Medulla oblongata (tissue), 1 donor: ENCODE measurements around the gene TM7SF2.
A peak's percentile ranks its signal among the peaks of the same experiment; 100 is the strongest.
"Not testable (repeated sequence)": the region's sequence is repeated elsewhere in the genome, so short reads cannot be mapped to it uniquely, and the experiment has no call there.

Experiments used
- DNase-seq: peaks from one replicate; pipeline ENCODE4 v3.0.0-alpha.2; 2015; ENCODE audit errors: extremely low spot score

TM7SF2 gene

DNA sequence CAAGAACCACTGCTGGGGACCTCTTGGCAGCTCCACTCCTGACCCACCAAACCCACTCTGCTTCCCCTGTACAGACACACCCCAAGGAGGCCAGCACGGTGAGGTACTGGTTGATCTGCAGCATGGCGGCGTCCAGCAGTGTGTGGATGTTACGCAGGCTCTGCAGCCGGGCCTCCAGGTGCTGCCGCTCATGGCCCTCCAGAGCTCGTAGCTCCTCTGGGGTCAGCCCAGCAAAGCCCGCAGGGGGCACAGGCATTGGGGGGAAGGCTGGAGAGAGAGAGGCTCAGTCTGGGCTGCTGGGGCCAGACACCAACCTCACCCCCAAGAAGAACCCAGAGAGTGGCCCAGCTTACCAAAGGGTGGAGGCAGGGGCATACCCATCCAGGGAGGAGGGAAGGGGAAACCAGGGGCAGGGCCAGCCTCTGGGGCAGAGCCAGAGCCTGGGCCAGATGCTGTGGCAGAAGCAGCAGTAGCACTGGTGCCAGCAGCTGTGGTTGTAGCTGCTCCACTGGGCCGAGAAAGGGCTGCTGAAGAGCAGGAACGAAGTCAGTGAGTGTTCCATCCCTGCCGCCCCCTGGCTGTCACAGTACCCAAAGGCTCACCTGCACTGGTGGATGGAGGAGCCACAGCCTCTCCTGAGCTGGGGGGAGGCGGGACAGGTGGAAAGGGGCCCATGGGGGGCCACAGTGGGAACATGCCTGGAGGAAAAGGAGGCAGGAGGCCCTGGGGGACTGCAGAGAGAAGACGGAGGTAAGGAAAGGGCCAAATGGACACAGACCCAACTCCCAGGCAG lies 18.2 kb downstream of the TM7SF2 start:
- DNase-seq = no peak

DNA sequence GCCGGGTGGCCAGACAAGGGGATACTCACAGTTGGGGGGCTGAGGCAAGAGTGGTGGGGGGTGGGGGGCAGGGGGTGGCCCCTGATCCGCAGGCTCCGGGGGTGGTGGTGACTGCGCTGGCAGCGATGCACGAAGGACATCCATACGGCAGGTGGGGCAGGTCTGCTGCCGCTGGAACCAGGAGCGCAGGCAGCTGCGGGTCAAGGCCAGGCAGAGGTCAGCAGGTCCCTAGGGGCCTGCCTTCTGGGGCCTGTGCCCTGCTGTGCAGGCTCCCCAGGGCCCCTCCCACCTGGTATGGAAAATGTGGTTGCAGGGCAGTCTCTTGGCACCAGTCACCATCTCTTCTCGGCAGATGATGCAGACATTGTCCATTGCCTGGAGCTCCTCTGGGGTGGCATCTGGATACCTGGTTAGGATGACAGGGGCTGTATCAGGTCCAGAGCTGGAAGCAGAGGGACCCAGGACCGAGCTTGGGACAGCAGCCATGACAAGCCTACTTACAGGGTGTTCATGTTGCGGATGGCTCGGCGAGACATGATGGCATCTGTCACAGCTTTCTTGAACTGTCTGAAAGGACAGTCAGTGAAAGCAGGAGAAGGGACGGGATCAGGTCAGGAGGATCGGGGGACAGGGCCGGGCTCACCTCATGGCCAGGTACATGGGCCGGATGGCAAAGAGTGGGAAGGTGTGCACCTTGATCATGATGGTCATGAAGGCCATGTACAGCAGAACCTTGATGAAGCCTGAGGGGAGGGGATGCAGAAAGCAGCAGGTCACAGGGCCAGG lies 19.2 kb downstream of the TM7SF2 start:
- DNase-seq = no peak

DNA sequence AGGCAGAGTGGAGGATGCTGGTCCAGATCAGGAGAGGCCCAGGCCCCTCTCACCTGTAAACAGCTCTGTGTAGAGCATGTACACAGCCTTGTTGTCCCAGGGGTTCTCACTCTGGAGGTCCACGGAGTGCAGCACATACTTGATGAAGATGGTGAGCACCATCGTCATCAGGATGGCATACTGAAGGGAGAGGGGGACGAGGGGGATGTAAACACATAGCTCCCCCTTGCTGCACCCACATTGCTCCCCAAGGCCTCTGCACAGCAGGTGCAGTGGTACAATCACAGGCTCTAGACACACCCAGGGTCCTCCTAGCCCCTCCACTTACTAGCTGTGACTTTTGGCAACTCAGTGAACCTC lies 19.7 kb downstream of the TM7SF2 start:
- DNase-seq = no peak

DNA sequence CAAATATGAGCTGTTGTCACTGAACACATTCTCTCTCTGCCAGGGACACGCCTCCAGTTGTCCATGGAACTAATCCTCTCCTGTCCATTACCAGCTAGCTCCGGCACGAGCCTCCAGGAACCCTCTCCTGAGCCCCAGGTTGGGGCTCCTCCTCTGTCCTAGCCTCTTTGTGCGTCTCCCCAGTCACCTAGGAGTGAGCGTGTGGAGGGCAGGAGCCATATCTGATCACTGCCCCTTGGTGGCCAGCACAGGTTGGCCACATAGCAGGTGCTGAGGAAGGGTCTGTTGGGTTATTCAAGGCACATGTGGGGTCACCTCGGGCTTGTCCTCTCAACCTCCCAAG lies 20.2 kb downstream of the TM7SF2 start:
- DNase-seq = no peak

DNA sequence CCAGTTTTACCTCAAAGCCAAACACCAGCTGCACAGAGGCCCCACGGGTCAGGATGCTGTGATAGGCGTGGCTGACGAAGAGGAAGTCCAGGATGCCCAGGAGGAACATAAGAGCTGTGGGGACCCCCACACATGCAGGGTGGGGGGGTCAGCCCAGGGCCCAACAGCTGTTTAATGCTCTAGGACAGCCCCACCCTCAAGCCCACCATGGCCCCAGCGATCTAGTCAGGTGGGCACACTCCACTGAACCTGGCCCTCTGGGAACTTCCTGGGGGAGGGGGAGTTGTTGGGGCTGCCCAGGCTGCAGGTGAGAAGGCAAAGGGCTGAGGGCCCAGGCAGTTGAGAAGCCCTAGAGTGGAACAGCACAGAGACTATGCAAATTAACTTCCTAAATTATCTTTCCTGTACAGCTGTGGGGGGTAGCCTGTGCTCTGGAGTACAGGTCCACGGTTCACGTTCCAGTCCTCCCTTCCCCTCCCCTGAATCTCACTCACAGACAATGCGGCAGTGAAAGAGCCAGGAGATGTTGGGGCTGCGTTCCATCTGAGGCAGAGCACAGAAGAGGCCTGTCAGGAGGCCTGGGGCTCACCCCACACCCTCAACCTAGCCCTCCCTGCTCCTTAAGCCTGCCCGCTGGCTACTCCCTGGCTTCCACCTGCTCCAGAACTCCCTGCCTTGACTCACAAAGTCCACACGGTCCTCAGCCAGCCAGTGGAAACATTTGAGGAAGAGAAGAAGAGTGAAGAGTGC lies 20.7 kb downstream of the TM7SF2 start:
- DNase-seq = no peak

DNA sequence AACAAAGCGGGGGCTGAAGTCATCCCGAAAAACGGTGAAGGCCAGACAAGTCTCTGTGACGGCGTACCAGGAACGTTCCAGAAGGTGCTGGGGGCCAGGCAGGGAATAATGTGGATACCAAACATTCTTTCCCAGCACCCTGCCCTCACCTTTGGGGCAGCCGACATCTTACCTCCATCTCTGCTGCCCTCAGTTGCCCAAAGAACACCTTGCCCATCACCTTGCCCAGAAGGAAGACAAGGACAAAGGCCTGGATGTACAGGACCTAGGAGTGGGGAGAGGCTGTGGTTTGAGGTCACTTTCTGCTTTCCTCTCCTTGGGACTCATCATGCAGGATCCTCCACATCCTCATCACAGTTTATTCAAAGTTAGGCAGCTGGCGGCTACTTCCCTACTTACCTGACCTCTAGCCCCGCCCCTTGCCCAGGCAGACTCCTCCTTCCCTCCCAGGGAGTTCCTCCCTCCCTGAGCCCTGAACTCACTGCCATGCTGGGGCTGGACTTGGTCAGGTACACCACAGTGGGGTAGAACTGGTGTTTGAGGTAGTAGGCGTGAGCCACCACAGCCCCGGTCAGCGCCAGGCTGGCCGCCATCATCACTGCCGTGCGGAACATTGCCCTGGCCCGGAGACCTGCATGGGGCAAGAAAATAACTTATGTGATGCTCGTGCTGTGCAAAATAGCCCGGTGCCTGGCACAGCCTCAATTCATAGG lies 21.5 kb downstream of the TM7SF2 start:
- no peak for DNase-seq

DNA sequence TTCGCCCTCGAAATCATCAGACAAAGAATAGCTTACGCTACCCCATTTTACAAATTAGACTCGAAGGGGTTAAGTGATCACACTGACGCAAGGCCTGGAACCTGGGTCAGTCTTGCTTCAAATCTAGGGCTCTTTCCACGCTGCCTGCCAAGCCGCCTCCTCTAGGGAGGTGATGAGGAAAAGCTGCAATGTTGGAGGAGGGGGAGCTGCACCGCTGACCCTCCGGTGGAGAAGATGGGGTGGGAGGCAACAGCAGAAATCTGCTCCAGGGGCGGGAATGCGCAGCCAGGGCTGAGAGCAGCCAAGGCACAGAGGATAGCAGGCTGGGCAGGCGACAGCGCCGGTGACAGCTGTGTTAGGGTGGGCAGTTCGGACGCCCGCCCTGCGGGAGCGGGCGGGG lies 22.1 kb downstream of the TM7SF2 start:
- no peak for DNase-seq

DNA sequence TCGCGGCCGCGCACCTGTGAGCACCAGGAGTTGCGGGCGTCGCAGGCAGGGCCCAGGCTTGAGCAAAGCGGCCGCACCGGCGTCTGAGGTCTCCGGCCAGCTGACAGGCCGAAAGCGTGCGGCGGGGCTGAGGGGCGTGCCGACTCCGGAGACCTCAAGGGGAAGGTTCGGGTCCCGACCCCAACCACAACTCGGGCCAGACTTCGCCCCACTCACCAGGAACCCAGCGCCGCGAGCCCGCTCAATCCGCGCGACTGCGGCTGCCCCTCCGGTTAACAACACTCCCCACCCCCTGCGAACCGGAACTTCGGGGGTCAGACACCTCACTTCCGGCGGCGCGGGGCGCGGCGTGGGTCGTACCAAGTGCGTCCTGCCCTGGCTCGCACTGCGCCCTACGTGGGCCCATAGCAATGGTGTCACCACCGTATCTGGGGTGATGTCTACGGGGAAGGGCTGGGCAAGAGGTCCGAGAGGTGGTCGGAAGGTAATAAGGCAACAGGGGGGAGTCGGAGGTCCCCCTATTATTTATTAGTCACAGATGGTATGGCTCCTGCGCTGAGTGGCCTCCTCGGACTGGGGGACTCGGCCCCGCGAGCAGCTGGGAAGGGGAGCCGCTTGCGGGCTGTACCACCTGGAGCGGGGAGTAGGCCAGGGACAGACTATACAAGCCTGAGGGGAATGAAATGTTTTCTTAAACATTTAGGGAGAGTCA lies 22.7 kb downstream of the TM7SF2 start, which contains the start of gene SYVN1:
Gene SYVN1 (minus strand): TSS at position 280 of the 712 bp plus-strand sequence. CDS start 918 bp downstream, outside the sequence.
- DNase-seq = peak; percentile 95

DNA sequence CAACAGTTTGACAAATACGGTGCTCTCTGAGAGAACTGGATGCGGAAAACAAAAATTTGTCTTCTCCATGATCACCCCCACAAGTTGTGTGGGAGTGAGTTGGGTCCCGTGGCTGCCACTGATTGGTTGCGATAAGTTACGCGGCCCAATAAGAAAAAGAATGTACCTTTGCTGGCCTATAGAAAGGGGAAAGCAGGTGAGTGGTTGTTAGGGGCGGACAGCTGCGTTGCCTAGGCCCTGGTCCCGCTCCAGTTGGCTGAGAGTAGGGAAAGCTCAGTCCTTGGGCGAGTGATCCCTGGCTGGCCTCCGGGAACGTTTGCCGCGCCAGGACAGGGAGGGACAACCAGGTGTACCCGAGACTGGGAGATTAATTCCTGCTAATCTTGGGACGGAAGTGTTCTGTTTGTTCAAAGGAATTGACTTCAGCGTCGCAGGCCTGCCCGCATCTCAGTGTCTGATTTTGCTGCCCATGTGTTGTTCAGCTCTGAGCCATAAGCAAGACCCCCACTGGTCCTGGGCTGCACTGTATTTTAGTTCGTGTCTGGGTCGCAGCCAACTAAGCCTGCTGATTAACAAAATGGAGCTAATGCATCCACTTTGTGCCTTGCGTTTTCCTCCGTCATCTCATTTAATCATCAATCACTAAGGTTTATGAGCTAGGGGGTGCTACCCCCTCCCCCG lies 23.4 kb downstream of the TM7SF2 start:
- peak; percentile 94 for DNase-seq

DNA sequence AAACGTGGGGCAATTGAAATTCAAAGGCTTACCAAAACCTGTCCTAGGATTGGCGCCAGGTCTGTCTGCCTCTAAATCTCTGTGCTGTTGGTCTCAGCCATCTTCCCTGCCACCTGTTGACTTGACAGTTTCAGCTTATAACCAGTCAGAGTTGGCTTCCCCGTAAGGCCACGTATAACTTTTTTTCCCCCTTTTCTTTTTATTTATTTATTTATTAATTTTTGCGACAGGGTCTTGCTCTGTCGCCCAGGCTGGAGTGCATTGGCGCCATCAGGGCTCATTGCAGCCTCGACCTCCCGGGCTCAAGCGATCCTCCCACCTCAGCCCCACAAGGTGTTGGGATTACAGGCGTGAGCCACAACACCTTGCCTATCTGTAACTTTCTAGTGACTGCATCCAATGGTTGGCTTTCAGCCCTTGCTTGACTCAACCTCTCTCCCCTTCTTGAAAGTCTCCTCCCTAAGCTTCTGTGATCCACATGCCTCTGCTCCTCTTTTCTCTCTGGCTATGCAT lies 24.0 kb downstream of the TM7SF2 start:
- DNase-seq = no peak

DNA sequence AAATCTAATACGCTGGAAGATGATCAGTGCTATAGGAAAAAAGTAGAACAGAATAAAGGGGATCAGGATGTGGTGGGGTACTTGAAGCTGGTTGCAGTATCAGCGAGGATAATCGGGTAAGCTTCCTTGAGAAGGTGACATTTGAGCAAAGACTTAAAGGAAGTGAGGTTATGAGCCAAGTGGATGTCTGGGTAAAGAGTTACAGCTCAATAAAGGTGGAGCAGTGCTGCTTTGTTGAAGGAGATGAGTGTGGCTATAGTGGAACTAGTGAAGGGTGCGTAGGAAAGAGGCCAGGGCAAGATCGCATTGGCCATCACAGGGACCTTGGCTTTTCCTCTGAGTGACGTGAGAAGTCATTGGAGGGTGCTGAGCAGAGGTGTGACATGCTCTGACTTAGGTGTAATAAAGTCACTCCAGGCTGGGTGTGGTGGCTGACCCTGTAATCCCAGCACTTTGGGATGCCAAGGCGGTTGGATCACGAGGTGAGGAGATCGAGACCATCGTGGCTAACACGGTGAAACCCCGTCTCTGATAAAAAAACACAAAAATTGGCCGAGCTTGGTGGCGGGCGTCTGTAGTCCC lies 24.9 kb downstream of the TM7SF2 start:
- no peak for DNase-seq

DNA sequence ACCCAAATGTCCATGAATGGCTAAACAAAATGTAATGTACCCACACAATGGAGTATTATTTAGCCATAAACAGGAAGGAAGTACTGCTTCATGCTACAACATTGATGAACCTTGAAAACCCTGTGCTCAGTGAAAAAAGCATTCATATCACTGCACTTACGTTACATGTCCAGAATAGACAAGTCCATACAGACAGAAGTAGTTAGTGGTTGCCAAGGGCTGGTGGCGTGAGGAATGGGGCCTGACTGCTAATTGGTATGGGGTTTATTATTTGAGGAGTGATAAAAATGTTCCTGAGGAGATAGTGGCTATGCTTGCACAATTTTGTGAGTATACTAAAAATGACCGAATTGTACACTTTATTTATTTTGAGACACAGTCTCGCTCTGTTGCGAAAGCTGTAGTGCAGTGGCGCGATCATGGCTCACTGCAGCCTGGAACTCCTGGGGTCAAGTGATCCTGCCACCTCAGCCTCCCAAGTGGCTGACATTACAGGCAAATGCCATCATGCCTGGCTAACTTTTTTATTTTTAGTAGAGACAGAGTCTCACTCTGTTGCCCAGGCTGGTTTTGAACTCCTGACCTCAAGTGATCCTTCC lies 30.3 kb downstream of the TM7SF2 start:
- DNase-seq = no peak

DNA sequence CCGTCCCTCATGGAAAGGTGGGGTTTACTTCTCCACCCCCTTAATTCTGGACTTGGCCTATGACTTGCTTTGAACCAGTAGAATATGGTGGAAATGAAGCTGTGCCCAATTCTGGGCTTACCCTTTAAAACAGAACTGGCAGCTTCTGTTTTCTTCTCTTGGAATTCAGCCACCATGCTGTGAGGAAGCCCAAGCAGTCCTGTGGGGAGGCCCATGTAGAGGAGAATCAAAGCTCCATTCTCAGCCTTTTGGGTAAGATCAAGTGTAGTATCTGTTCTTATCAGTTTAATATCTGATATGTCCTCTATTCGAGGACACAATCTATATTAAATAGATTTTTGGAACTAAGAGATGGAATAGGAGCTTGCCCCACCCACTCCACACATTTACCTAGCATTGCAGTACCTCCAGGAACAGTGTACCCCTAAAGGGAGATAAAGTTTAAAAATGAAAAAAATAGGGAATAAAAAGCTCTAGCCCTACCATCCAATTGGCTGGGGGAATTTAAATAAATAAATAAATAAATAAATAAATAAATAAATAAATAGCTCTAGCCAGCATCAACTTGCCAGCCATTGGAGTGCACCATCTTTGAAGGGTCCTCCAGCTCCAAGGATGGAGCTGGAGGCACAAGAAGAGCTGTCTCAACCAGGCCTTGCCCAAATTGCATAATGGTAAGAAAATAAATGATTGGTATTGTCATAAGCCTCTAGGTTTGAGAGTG lies 35.8 kb downstream of the TM7SF2 start:
- no peak for DNase-seq

DNA sequence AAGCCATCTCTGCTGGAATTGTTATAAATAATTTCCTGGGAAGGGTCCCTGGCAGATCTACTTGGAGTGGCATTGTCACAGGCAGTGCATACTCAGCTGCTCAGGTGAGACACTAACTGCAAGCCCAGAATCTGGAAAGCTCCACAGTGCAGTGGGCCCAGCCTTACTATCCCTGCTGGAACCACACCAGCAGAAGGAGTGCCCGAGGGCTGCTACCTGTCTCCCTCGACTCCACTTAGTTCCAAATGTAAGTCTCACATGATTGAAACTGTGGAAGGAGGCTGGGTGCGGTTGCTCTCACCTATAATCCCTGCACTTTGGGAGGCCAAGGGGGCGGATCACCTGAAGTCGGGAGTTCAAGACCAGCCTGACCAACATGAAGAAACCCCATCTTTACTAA lies 37.0 kb downstream of the TM7SF2 start:
- no peak for DNase-seq

DNA sequence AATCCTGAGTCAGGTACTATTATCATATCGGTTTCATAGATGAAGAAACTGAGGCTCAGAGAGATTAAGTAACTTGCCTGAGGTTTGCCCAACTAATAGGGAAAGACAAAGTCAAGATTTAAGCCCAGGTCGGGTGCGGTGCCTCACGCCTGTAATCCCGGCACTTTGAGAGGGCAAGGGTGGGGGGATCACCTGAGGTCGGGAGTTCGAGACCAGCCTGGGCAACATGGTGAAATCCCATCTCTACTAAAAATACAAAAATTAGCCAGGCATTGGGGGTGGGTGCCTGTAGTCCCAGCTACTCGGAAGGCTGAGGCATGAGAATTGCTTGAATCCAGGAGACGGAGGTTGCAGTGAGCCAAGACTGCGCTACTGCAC lies 38.4 kb downstream of the TM7SF2 start:
- not testable (repeated sequence) for DNase-seq

DNA sequence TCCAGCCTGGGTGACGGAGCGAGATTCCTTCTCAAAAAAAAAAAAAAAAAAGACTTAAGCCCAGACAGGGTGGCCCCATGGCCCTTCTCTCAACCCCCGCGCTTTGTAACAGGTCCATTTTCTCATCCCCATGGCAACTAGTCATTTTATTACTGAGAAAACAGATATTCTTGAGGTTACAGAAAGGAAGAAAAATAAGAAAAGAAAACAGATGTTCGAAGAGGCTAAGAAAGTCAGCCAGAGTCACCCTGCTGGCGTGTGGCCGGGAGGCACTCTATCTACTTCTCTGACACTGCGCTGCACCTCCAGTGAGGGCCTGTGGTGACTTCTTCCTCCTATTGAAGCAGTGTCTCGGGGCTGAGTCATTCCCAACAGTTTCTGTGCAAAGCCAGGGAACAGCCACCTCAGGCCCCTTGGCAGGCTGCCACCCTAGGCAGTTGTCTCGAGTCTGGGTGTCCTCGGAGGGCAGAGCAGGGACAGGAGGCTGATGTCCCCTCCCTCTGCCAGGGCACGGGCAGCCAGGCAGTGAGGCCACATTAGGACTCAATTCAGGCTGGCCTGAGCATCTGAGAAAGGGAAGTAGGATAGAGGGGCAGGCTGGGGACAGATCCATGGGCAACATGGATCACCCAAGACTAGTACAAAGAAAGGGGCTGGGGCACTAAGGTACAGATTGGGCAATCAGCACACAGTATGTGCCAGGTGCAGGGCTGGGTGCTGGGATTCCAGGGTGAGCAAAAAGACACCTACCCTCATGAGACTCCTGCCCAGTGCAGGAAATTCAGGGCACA lies 39.0 kb downstream of the TM7SF2 start:
- DNase-seq = peak; percentile 91

DNA sequence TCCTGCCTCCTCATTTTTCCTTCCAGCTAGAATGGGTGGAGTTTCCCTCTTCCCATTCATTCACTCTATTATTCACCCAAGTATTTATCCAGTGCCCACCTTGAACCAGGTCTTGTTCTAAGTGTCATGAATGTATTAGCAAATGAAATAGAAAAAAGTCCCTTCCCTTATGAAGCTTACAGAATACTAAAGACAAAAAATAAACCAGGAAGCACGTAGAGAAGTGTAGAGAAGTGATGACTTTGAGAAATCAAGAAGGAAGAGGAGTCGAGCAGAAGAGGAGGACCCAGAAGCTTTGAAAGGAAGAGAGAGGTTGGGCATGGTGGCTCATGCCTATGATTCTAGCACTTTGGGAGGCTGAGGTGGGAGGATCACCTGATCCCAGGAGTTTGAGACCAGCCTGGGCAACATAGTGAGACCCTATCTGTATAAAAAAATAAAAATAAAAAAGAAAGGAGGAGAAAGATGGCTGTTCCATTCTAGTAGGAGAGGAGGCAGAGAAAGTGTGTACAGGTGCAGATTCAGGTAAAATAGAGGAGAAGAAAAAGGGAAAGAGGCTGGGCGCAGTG lies 39.7 kb downstream of the TM7SF2 start:
- DNase-seq = no peak

DNA sequence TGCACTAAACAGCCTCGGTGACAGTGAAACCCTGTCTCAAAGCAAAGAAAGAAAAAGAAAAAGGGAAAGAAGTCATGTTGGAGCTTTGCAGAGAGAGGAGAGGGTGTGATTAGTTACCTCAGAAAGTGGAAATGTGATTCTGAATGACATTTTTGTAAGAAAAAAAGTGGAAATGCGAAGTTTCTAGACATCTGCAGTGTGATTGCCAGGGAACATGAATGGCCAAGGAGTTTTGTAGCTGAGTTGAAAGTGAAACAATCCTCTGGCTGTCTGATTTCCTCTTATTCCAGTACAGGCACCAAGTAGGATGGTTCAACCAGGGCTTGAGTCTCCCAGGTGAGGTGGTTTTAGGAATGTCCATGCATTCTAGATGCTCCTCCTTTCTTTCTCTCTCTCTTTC lies 40.5 kb downstream of the TM7SF2 start:
- DNase-seq = peak; percentile 50
